ENCODE data around the gene ZNF474.

The ZNF474 gene

GRCh38 chr5:122162100-122162638 lies 32.8 kb downstream of the ZNF474 start:
- no peak overlapping the region for H3K27ac Mint-ChIP-seq
- no peaks in the 10 kb centered on the region for H3K4me1 Mint-ChIP-seq
- H3K4me3 Mint-ChIP-seq = no peak overlapping the region
- no peaks in the 10 kb centered on the region for H3K9me3 Mint-ChIP-seq
- peaks cover 2% of the 10 kb centered on the region for H3K27me3 Mint-ChIP-seq
- H3K36me3 Mint-ChIP-seq = no peaks in the 10 kb centered on the region

- H3K4me3 Mint-ChIP-seq = no peak overlapping the region
- H3K27ac Mint-ChIP-seq = no peak overlapping the region
- H3K36me3 Mint-ChIP-seq = no peaks in the 10 kb centered on the region
- no peaks in the 10 kb centered on the region for H3K9me3 Mint-ChIP-seq
- H3K27me3 Mint-ChIP-seq = peaks cover 2% of the 10 kb centered on the region
- H3K4me1 Mint-ChIP-seq = no peaks in the 10 kb centered on the region
These were observed 34.0 kb downstream of the ZNF474 start for GRCh38 chr5:122163121-122164069.

GRCh38 chr5:122164070-122164435 lies 34.7 kb downstream of the ZNF474 start:
- no peaks in the 10 kb centered on the region for H3K9me3 Mint-ChIP-seq
- H3K36me3 Mint-ChIP-seq = no peaks in the 10 kb centered on the region
- H3K27ac Mint-ChIP-seq = no peak overlapping the region
- H3K4me3 Mint-ChIP-seq = no peak overlapping the region
- peaks cover 2% of the 10 kb centered on the region for H3K27me3 Mint-ChIP-seq
- no peaks in the 10 kb centered on the region for H3K4me1 Mint-ChIP-seq

GRCh38 chr5:122164831-122165558 lies 35.6 kb downstream of the ZNF474 start:
- Mint-ChIP-seq H3K9me3 (no peaks in the 10 kb centered on the region), H3K4me3 (no peak overlapping the region), H3K4me1 (no peaks in the 10 kb centered on the region), H3K36me3 (no peaks in the 10 kb centered on the region), H3K27me3 (peaks cover 2% of the 10 kb centered on the region), H3K27ac (no peak overlapping the region)

- Mint-ChIP-seq H3K27me3 (peaks cover 3% of the 10 kb centered on the region), H3K4me3 (no peak overlapping the region), H3K9me3 (no peaks in the 10 kb centered on the region), H3K36me3 (no peaks in the 10 kb centered on the region), H3K4me1 (no peaks in the 10 kb centered on the region), H3K27ac (no peak overlapping the region)
These were observed 36.3 kb downstream of the ZNF474 start for GRCh38 chr5:122165559-122166078.

- no peaks in the 10 kb centered on the region for H3K36me3 Mint-ChIP-seq
- no peaks in the 10 kb centered on the region for H3K9me3 Mint-ChIP-seq
- peaks cover 1% of the 10 kb centered on the region for H3K27me3 Mint-ChIP-seq
- peak overlapping the region; percentile 32 for H3K27ac Mint-ChIP-seq
- H3K4me3 Mint-ChIP-seq = no peak overlapping the region
- H3K4me1 Mint-ChIP-seq = no peaks in the 10 kb centered on the region
These were observed 40.2 kb downstream of the ZNF474 start for GRCh38 chr5:122169350-122170103.

GRCh38 chr5:122170620-122171019 lies 41.3 kb downstream of the ZNF474 start:
- peaks cover 1% of the 10 kb centered on the region for H3K27me3 Mint-ChIP-seq
- no peaks in the 10 kb centered on the region for H3K36me3 Mint-ChIP-seq
- no peaks in the 10 kb centered on the region for H3K4me1 Mint-ChIP-seq
- no peaks in the 10 kb centered on the region for H3K9me3 Mint-ChIP-seq
- no peak overlapping the region for H3K27ac Mint-ChIP-seq
- H3K4me3 Mint-ChIP-seq = no peak overlapping the region

GRCh38 chr5:122172207-122172606 lies 42.9 kb downstream of the ZNF474 start:
- Mint-ChIP-seq H3K27me3 (peaks cover 1% of the 10 kb centered on the region), H3K4me1 (no peaks in the 10 kb centered on the region), H3K9me3 (no peaks in the 10 kb centered on the region), H3K27ac (no peak overlapping the region), H3K36me3 (no peaks in the 10 kb centered on the region), H3K4me3 (no peak overlapping the region)

GRCh38 chr5:122173474-122174415 lies 44.4 kb downstream of the ZNF474 start:
- H3K27ac Mint-ChIP-seq = no peak overlapping the region
- H3K9me3 Mint-ChIP-seq = peaks cover 1% of the 10 kb centered on the region
- peaks cover 1% of the 10 kb centered on the region for H3K27me3 Mint-ChIP-seq
- no peaks in the 10 kb centered on the region for H3K36me3 Mint-ChIP-seq
- no peaks in the 10 kb centered on the region for H3K4me1 Mint-ChIP-seq
- no peak overlapping the region for H3K4me3 Mint-ChIP-seq

GRCh38 chr5:122175091-122175490 lies 45.7 kb downstream of the ZNF474 start:
- Mint-ChIP-seq H3K4me3 (no peak overlapping the region), H3K27me3 (peaks cover 3% of the 10 kb centered on the region), H3K9me3 (peaks cover 9% of the 10 kb centered on the region), H3K27ac (no peak overlapping the region), H3K36me3 (no peaks in the 10 kb centered on the region), H3K4me1 (no peaks in the 10 kb centered on the region)

GRCh38 chr5:122175852-122176251 lies 46.5 kb downstream of the ZNF474 start:
- Mint-ChIP-seq H3K27me3 (peaks cover 2% of the 10 kb centered on the region), H3K4me1 (no peaks in the 10 kb centered on the region), H3K27ac (no peak overlapping the region), H3K36me3 (no peaks in the 10 kb centered on the region), H3K4me3 (no peak overlapping the region), H3K9me3 (peaks cover 9% of the 10 kb centered on the region)

GRCh38 chr5:122177161-122177560 lies 47.8 kb downstream of the ZNF474 start:
- H3K4me1 Mint-ChIP-seq = no peaks in the 10 kb centered on the region
- no peaks in the 10 kb centered on the region for H3K36me3 Mint-ChIP-seq
- peaks cover 2% of the 10 kb centered on the region for H3K27me3 Mint-ChIP-seq
- H3K27ac Mint-ChIP-seq = no peak overlapping the region
- no peak overlapping the region for H3K4me3 Mint-ChIP-seq
- peaks cover 9% of the 10 kb centered on the region for H3K9me3 Mint-ChIP-seq

GRCh38 chr5:122179701-122180100 lies 50.4 kb downstream of the ZNF474 start:
- Mint-ChIP-seq H3K36me3 (no peaks in the 10 kb centered on the region), H3K4me1 (no peaks in the 10 kb centered on the region), H3K27ac (no peak overlapping the region), H3K27me3 (peaks cover 7% of the 10 kb centered on the region), H3K4me3 (no peak overlapping the region), H3K9me3 (peaks cover 9% of the 10 kb centered on the region)

- no peak overlapping the region for H3K4me3 Mint-ChIP-seq
- no peaks in the 10 kb centered on the region for H3K4me1 Mint-ChIP-seq
- peaks cover 7% of the 10 kb centered on the region for H3K27me3 Mint-ChIP-seq
- no peaks in the 10 kb centered on the region for H3K36me3 Mint-ChIP-seq
- H3K27ac Mint-ChIP-seq = no peak overlapping the region
- H3K9me3 Mint-ChIP-seq = peaks cover 9% of the 10 kb centered on the region
These were observed 50.9 kb downstream of the ZNF474 start for GRCh38 chr5:122180146-122180712.
